Psoas muscle (tissue), 8 donors: ENCODE results near the gene DPCD. TPM values are rescaled to one million over a fixed set of nuclear protein-coding genes. Genes with fewer than 3 reads are reported as not detected.
"Not testable (repeated sequence)": the region's sequence is repeated elsewhere in the genome, so short reads cannot be mapped to it uniquely, and the experiment has no call there.

ENCODE experiments used
- ATAC-seq, 4 donors: fragments of 200-7000 bp; cut with Tn5 transposase; one replicate each; pipeline ENCODE4 v1.9.1; 2020; ENCODE audit warnings: moderate library complexity in 3 of 4, mild to moderate bottlenecking in 2 of 4
- DNase-seq, 2 donors: peaks; one replicate each; pipeline ENCODE4 v3.0.0-alpha.2; 2020
- H3K27ac ChIP-seq: fragments of 200-600 bp; one replicate; pipeline ENCODE4 v1.8.0; 2022
- H3K27me3 ChIP-seq, 3 donors: fragments of 200-600 bp in 1 of 3; one replicate each; pipeline versions ENCODE4 v1.6.1 to v1.8.0; 2013 to 2022; ENCODE audit warnings: low read length in 2 of 3, mild to moderate bottlenecking in 2 of 3, moderate library complexity in 1 of 3; ENCODE audit not compliant: insufficient read depth in 3 of 3
- H3K36me3 ChIP-seq, 2 donors: fragments of 200-600 bp in 1 of 2; one replicate each; pipeline versions ENCODE4 v1.6.1 to v1.8.0; 2013 to 2022; ENCODE audit warnings: low read depth in 1 of 2, mild to moderate bottlenecking in 1 of 2, moderate library complexity in 1 of 2; ENCODE audit not compliant: insufficient read depth in 1 of 2
- H3K4me1 ChIP-seq: fragments of 200-600 bp; one replicate; pipeline ENCODE4 v1.8.0; 2022
- H3K4me3 ChIP-seq: fragments of 200-600 bp; one replicate; pipeline ENCODE4 v1.8.0; 2022; ENCODE audit warnings: mild to moderate bottlenecking
- H3K9me3 ChIP-seq: fragments of 200-600 bp; one replicate; pipeline ENCODE4 v1.8.0; 2022
- WGBS, 3 donors: extraction: QIAGEN DNeasy Blood & Tissue Kit; methylation state at CpG; one replicate each; pipeline versions ENCODE4 v1.1.6 to v1.1.7; 2013; 5-methylcytosine and 5-hydroxymethylcytosine counted together
- intact Hi-C, 2 donors: fragments of 100-400 bp; cut with DNase I; formaldehyde crosslinking; loops; one replicate each; pipeline versions ENCODE4 v1.11.0 to v1.14.2; 2022
- polyA plus RNA-seq, 3 donors: library from polyadenylated mRNA; stranded (reverse); fragments of 200-250 nt; gene quantifications; one replicate each; pipeline ENCODE4 v1.2.3, GENCODE V29; 2013
- total RNA-seq, 4 donors: library from RNA; stranded (reverse); fragmentation: NEBNext Ultra II Directional in 2 of 4; extraction: Animal tissue kit (Norgen Biotek cat#: 25700) in 2 of 4; gene quantifications; one replicate each; pipeline versions ENCODE4 v1.2.1 to v1.2.4, GENCODE V29; 2021 to 2023
- TF ChIP-seq, protein P1 (sequence below): fragments of 200-600 bp; IDR thresholded peaks from one replicate; pipeline ENCODE4 v1.8.0; 2022; ENCODE audit warnings: antibody characterized with exemption
- donor health status: healthy with polysubstance abuse.
- donor health status: DM: no; HTN: no; CAD: no; lungs with moderate emphysema.
- donor health status: Bipolar disorder and iron deficiency.
- donor health status: healthy.
- donor health status: DM: yes; HTN: yes; CAD: no.
- donor health status: DM: no; HTN: no; CAD: no.
- donor health status: DM: no; HTN: no; CAD: no.
- donor health status: DM: yes; HTN: yes; CAD: no.

The DPCD gene
- total and polyA plus RNA-seq, 7 donors, result 6.6 to 27.4 (median 12.2) TPM

DNA sequence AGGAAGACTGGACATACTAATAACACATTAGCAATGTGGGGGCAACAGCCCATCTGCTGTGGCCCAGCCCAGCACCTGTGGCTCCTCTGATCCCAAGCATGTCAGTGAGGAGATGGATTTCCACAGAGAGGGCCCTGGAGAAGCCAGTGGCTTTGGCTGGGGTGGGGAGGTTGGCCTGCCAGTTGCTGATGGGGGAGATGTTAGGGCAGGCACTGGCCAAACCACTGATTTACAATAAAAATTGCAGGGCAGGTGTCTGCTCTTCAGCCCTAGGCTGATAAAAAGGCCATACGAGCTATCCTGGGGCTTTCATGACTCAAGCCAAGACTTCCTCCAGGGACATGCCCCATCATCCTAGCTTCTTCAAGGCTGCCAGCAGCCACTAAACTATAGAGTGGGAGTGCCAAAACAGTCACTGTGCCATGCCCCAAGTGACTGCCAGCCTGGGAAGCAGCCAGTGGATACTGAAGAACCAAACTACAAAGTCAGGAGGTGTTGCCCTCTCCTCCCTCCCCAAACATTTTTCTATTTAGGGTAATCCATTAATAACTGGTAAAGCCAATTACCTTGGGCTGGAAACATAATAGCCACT, 37.8 kb downstream of the DPCD start:
- Histone ChIP-seq H3K27me3 (no peaks in the 10 kb centered on the region), H3K4me1 (peaks cover 25% of the 10 kb centered on the region), H3K27ac (peak overlapping the region; percentile 21), H3K36me3 (peaks cover 0 to 18% of the 10 kb centered on the region in 2 donors), H3K4me3 (no peak overlapping the region), H3K9me3 (no peaks in the 10 kb centered on the region)
- TF ChIP-seq, protein P1, sequence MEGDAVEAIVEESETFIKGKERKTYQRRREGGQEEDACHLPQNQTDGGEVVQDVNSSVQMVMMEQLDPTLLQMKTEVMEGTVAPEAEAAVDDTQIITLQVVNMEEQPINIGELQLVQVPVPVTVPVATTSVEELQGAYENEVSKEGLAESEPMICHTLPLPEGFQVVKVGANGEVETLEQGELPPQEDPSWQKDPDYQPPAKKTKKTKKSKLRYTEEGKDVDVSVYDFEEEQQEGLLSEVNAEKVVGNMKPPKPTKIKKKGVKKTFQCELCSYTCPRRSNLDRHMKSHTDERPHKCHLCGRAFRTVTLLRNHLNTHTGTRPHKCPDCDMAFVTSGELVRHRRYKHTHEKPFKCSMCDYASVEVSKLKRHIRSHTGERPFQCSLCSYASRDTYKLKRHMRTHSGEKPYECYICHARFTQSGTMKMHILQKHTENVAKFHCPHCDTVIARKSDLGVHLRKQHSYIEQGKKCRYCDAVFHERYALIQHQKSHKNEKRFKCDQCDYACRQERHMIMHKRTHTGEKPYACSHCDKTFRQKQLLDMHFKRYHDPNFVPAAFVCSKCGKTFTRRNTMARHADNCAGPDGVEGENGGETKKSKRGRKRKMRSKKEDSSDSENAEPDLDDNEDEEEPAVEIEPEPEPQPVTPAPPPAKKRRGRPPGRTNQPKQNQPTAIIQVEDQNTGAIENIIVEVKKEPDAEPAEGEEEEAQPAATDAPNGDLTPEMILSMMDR, result no peak
- intact Hi-C loops, result no loop called here
- peak; percentile 53 to 85 (median 72) for ATAC-seq
- no peak for DNase-seq
- WGBS, 3 donors, result 20 to 36% (median 20%) methylated on average over 1 of the region's 1 CpG

DNA sequence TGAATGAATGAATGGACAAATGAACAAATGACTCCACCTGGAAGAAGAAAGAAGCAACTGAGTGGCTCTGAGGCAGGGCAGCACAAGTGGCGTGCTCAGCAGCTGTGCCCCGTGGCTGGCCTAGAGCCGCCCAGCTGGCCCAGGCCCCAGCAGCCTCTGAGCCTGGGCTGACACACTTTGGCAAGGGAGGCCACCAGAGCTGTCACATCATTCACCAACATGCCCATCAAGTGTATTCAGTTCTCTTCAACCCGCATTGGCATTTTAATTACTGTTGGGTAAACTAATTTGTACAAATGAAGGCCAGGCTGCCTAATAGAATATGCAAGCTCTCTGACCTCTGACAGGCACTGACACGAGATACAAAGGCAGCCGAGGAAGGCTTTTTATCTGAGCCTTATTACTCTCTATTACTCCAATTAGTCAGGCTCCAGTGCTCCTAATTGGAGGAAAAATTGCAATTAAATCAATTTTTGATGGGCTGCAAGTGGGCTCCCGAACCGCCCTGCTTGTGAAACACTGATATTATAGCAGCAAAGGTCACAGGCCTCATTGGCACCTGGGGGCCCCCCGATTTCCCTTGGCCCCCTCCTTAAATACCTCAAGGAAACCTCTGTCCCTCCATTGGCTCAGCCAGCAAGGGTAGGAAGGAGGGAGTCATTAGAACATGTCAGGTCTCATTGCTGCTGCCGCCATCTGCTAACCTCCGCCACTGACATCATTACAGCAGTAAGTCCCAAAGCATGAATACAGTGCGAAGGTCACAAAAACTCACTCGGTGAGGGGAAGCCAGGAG, 41.9 kb downstream of the DPCD start:
- peak; percentile 95 to 97 (median 96) for ATAC-seq
- H3K9me3 ChIP-seq, result no peaks in the 10 kb centered on the region
- peak; percentile 37 to 79 for DNase-seq
- peaks cover 0 to 3% of the 10 kb centered on the region in 2 donors for H3K36me3 ChIP-seq
- no peak overlapping the region for H3K4me3 ChIP-seq
- WGBS, 3 donors, result 52 to 62% (median 55%) methylated on average over 13 of the region's 13 CpGs
- H3K27ac ChIP-seq, result no peak overlapping the region
- H3K4me1 ChIP-seq, result peaks cover 17% of the 10 kb centered on the region
- TF ChIP-seq, protein P1, result no peak
- H3K27me3 ChIP-seq, result no peaks in the 10 kb centered on the region
- intact Hi-C loops, result no loop called here

GRCh38 chr10:101630633-101630920, 42.5 kb downstream of the DPCD start:
- no peak for DNase-seq
- TF ChIP-seq, protein P1, result no peak
- no peak for ATAC-seq
- no peaks in the 10 kb centered on the region for H3K27me3 ChIP-seq
- intact Hi-C loops, result no loop called here
- peaks cover 12% of the 10 kb centered on the region for H3K4me1 ChIP-seq
- WGBS, 3 donors, result 96 to 100% (median 98%) methylated on average over 1 of the region's 1 CpG
- H3K9me3 ChIP-seq, result no peaks in the 10 kb centered on the region
- H3K27ac ChIP-seq, result no peak overlapping the region
- H3K36me3 ChIP-seq, result peaks cover 0 to 3% of the 10 kb centered on the region in 2 donors
- no peak overlapping the region for H3K4me3 ChIP-seq

GRCh38 chr10:101631821-101632475, 43.8 kb downstream of the DPCD start:
- TF ChIP-seq, protein P1, result no peak
- ATAC-seq, result no peak
- H3K9me3 ChIP-seq, result no peaks in the 10 kb centered on the region
- H3K27ac ChIP-seq, result no peak overlapping the region
- WGBS, 3 donors, result 87 to 89% (median 88%) methylated on average over 8 of the region's 8 CpGs
- no peaks in the 10 kb centered on the region for H3K4me1 ChIP-seq
- peaks cover 0 to 3% of the 10 kb centered on the region in 2 donors for H3K36me3 ChIP-seq
- DNase-seq, result no peak
- no peak overlapping the region for H3K4me3 ChIP-seq
- intact Hi-C loops, result no loop called here
- no peaks in the 10 kb centered on the region for H3K27me3 ChIP-seq

- H3K4me1 ChIP-seq, H3K9me3 ChIP-seq, H3K36me3 ChIP-seq, intact Hi-C loops, H3K27me3 ChIP-seq, ATAC-seq, DNase-seq, H3K4me3 ChIP-seq, H3K27ac ChIP-seq: not testable (repeated sequence)
- 97 to 99% (median 98%) methylated on average over 4 of the region's 4 CpGs for WGBS, 3 donors
These were observed 45.4 kb downstream of the DPCD start for GRCh38 chr10:101633510-101633909.
